Uterus (tissue), 2 donors: Measurements from ENCODE around the gene RNASEH2B.

ENCODE experiments used
- POLR2A ChIP-seq, 2 donors: fragments of 450-650 bp; IDR thresholded peaks; one replicate each; pipeline ENCODE4 v1.6.1; 2016; ENCODE audit warnings: antibody characterized with exemption in 2 of 2, mild to moderate bottlenecking in 1 of 2, moderate library complexity in 1 of 2
- TF ChIP-seq, protein P1 (sequence below), 4 experiments: fragments of 200-600 bp in 2 of 4; fragments of 450-650 bp in 2 of 4; sonication (generic) in 2 of 4; IDR thresholded peaks; one replicate each; pipeline ENCODE4 v1.5.1; 2016 to 2019; ENCODE audit warnings: antibody characterized with exemption in 4 of 4, mild to moderate bottlenecking in 2 of 4, moderate library complexity in 1 of 4

DNA sequence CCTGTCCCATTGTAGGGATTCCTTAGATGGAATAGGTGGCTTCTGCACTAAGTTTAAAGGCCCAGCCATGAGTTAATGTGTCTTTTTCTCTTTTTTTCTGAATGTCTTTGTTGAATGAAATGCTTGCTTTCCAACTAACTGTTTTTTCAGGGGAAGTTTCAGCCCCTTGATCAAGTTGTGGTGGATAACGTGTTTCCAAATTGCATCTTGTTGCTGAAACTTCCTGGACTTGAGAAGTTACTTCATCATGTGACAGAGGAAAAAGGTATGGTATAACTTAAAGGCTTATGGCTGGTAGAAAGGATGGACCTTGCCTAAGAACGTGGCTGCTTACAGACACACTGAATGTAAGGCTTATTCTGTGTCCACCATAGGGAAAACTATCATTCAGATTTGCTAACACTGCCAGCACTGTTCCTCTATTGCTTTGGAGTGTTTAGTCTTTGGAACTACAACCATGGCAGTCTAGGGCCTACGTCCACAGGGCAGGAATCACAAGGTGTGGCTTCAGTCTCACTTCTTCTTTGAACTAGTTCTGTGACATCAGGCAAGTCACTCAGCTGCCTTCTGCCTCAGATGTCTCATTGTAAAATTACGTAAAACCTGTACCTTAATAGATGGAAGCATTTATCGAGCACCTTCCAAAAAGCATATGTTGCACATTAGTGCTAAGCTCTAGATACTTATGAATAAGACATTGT is 25.3 kb downstream of the RNASEH2B start:
- TF ChIP-seq, protein P1, sequence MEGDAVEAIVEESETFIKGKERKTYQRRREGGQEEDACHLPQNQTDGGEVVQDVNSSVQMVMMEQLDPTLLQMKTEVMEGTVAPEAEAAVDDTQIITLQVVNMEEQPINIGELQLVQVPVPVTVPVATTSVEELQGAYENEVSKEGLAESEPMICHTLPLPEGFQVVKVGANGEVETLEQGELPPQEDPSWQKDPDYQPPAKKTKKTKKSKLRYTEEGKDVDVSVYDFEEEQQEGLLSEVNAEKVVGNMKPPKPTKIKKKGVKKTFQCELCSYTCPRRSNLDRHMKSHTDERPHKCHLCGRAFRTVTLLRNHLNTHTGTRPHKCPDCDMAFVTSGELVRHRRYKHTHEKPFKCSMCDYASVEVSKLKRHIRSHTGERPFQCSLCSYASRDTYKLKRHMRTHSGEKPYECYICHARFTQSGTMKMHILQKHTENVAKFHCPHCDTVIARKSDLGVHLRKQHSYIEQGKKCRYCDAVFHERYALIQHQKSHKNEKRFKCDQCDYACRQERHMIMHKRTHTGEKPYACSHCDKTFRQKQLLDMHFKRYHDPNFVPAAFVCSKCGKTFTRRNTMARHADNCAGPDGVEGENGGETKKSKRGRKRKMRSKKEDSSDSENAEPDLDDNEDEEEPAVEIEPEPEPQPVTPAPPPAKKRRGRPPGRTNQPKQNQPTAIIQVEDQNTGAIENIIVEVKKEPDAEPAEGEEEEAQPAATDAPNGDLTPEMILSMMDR (IDR thresholded peaks at IDR 0.05): no peak
- no peak for TF ChIP-seq POLR2A (IDR thresholded peaks at IDR 0.05)
